ENCODE data around the gene GTPBP1. TPM values are rescaled to one million over a fixed set of nuclear protein-coding genes. Genes with fewer than 3 reads are reported as not detected.
A peak's percentile ranks its signal among the peaks of the same experiment; 100 is the strongest.

Gene GTPBP1
- total and polyA plus RNA-seq, 8 donors, result 42.3 to 51.0 (median 46.3) TPM

- peaks cover 0 to 12% of the 10 kb centered on the region in 2 donors for H3K27me3 ChIP-seq
- no peaks in the 10 kb centered on the region for H3K9me3 ChIP-seq
- H3K4me3 ChIP-seq, result no peak overlapping the region
- no peak overlapping the region for H3K27ac ChIP-seq
- H3K36me3 ChIP-seq, result no peaks in the 10 kb centered on the region
- ATAC-seq (no peak), DNase-seq (no peak)
- intact Hi-C loops (cut with DNase I), result no loop called here
- TF ChIP-seq, protein P1, sequence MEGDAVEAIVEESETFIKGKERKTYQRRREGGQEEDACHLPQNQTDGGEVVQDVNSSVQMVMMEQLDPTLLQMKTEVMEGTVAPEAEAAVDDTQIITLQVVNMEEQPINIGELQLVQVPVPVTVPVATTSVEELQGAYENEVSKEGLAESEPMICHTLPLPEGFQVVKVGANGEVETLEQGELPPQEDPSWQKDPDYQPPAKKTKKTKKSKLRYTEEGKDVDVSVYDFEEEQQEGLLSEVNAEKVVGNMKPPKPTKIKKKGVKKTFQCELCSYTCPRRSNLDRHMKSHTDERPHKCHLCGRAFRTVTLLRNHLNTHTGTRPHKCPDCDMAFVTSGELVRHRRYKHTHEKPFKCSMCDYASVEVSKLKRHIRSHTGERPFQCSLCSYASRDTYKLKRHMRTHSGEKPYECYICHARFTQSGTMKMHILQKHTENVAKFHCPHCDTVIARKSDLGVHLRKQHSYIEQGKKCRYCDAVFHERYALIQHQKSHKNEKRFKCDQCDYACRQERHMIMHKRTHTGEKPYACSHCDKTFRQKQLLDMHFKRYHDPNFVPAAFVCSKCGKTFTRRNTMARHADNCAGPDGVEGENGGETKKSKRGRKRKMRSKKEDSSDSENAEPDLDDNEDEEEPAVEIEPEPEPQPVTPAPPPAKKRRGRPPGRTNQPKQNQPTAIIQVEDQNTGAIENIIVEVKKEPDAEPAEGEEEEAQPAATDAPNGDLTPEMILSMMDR (IDR thresholded peaks at IDR 0.05), result no peak
- H3K4me1 ChIP-seq, result peaks cover 0 to 13% of the 10 kb centered on the region in 2 donors
Measured at GRCh38 chr22:38761202-38762162, 55.7 kb downstream of the GTPBP1 start.

DNA sequence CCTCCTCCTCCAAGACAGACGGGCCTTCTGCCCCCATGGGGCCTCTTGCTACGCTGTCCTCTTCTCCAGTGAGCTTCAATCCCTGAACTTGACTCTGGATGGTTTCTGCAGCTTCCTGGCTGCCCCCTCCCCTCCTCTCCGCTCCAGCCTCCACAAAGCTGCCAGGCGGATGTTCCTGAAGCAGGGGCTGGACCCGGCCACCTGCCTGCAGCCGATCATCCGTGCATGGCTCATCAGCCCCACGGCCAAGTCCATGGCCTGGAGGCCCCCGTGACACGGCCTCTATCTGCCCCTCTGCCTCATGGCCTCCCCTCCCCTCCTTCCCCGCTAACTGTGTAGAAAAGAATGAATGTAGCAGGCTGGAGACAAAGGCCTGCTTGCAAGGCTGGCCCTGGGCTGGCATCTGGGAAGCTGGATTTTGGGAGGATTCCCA, 56.8 kb downstream of the GTPBP1 start:
- H3K4me3 ChIP-seq, result no peak overlapping the region
- TF ChIP-seq, protein P1 (IDR thresholded peaks at IDR 0.05), result no peak
- intact Hi-C loops (cut with DNase I), result no loop called here
- DNase-seq, result no peak
- H3K9me3 ChIP-seq, result no peaks in the 10 kb centered on the region
- H3K4me1 ChIP-seq, result peaks cover 0 to 2% of the 10 kb centered on the region in 2 donors
- peaks cover 0 to 12% of the 10 kb centered on the region in 2 donors for H3K27me3 ChIP-seq
- ATAC-seq, result no peak
- no peak overlapping the region for H3K27ac ChIP-seq
- no peaks in the 10 kb centered on the region for H3K36me3 ChIP-seq

GRCh38 chr22:38766076-38766777, 60.5 kb downstream of the GTPBP1 start:
- Histone ChIP-seq H3K36me3 (no peaks in the 10 kb centered on the region), H3K9me3 (no peaks in the 10 kb centered on the region), H3K4me3 (no peak overlapping the region), H3K27me3 (peaks cover 0 to 12% of the 10 kb centered on the region in 2 donors), H3K4me1 (no peaks in the 10 kb centered on the region), H3K27ac (no peak overlapping the region)
- TF ChIP-seq, protein P1 (IDR thresholded peaks at IDR 0.05), result peak; percentile 35 to 66
- DNase-seq (peak in 1 of 4 donors; percentile 82), ATAC-seq (peak; percentile 59)
- intact Hi-C loops (cut with DNase I), result no loop called here

- intact Hi-C loops (cut with DNase I), result no loop called here
Measured at GRCh38 chr22:38767313-38767712, 61.6 kb downstream of the GTPBP1 start.

More at GRCh38 chr22:38767313-38767712, 61.6 kb downstream of the GTPBP1 start:
- Histone ChIP-seq H3K9me3 (no peaks in the 10 kb centered on the region), H3K27me3 (peaks cover 0 to 12% of the 10 kb centered on the region in 2 donors), H3K4me1 (no peaks in the 10 kb centered on the region), H3K4me3 (no peak overlapping the region), H3K27ac (no peak overlapping the region), H3K36me3 (no peaks in the 10 kb centered on the region)
- DNase-seq (peak in 1 of 4 donors; percentile 23), ATAC-seq (no peak)
- TF ChIP-seq, protein P1 (IDR thresholded peaks at IDR 0.05), result no peak
